GM21825 (cell line): Measurements from ENCODE around the gene RASSF3.
A peak's percentile ranks its signal among the peaks of the same experiment; 100 is the strongest.
"Not testable (repeated sequence)": the region's sequence is repeated elsewhere in the genome, so short reads cannot be mapped to it uniquely, and the experiment has no call there.

Experiments used
- ATAC-seq: cut with Tn5 transposase; IDR thresholded peaks from one replicate; pipeline ENCODE4 v1.9.1; 2021; ENCODE audit warnings: mild to moderate bottlenecking, moderate library complexity; ENCODE audit not compliant: unreplicated experiment

Gene RASSF3

DNA sequence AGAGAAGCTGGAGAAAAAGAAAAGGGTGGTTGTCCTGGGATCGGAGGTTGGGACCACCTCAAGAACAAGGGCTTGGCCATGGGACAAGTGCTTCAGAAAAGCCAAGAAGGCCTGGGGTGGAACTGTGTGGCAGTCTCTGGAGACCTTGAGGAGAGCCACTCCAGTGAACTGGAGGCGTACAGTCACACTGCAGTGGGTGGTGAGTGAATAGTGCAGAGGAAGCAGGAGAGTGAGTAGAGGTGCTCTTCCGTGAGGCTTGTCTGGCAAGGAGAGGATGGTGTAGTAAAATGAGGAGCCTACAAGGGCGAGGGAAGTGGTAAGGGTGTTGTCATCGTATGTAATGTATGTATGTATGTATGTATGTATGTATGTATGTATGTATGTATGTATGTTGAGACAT is 20.9 kb downstream of the RASSF3 start:
- ATAC-seq, result peak; percentile 50

DNA sequence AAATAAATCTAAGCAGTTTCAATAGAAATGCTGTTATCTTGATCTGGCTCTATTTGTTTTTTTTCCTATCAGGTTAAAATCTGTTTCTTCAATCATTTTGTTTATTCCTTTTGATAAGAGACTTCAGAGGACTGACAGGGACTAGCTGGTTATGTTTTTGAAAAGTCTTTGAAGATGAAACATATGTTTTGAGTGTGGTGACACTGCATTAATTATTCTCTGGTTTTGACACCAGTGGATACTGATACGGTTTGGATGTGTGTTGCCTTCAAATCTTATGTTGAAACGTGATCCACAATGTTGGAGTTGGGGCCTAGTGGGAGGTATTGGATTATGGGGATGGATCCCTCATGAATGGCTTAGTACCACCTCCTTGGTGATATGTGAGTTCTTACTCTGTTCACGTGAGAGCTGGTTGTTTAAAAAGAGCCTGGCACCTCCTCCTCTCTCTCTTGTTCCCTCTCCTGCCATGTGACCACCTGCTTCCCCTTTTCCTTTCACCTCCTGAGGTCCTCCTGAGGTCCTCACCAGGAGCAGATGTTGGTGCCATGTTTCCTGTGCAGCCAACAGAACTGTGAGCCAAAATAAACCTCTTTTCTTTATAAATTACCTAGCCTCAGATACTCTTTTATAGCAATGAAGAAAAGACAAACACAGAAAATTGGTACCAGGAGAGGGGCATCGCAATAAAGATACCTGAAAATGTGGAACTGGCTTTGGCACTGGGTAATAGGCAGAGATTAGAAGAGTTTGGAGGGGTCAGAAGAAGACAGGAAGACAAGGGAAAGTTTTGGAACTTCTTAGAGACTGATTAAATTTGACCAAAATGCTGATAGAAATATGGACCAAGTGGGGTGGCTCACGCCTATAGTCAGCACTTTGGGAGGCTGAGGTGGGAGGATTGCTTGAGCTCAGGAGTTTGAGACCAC is 23.0 kb downstream of the RASSF3 start:
- ATAC-seq, result no peak

DNA sequence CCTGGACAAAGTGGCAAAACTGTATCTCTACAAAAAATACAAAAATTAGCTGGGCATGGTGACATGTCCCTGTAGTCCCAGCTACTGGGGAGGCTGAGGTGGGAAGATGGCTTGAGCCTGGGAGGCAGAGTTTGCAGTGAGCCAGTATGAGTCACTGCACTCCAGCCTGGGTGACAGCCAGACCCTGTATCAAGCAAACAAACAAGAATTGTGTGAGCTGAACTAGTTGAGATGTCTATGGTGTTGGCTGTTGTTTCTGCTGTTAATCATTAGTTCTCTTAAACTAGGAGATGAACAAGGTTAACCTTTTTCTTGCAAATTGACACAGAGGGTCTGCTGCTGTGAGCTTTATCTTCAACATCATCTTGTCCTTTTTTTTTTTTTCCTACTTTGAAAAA is 23.6 kb downstream of the RASSF3 start:
- ATAC-seq, result peak; percentile 60

DNA sequence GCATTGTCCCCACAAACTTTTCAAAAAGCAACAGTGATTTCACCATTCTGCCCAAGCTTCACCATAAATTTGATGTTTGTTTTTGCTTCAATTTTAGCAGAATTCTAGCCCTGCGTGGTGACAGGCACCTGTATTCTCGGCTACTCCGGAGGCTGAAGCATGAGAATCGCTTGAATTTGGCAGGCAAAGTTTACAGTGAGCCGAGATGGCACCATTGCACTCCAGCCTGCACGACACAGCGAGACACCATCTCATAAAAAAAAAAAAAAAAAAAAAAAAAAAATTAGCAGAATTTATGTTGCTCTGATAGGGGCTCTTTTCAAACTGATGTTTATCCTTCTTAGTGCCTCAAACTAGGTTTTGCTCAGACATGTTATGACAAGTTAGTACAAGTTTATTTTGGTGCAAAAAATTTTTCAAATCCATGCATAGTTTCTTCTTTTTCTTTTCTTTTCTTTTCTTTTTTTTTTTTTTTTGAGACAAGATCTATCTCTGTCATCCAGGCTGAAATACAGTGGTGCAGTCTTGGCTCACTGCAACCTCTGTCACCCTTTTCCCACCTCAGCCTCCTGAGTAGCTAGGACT is 24.3 kb downstream of the RASSF3 start:
- no peak for ATAC-seq

DNA sequence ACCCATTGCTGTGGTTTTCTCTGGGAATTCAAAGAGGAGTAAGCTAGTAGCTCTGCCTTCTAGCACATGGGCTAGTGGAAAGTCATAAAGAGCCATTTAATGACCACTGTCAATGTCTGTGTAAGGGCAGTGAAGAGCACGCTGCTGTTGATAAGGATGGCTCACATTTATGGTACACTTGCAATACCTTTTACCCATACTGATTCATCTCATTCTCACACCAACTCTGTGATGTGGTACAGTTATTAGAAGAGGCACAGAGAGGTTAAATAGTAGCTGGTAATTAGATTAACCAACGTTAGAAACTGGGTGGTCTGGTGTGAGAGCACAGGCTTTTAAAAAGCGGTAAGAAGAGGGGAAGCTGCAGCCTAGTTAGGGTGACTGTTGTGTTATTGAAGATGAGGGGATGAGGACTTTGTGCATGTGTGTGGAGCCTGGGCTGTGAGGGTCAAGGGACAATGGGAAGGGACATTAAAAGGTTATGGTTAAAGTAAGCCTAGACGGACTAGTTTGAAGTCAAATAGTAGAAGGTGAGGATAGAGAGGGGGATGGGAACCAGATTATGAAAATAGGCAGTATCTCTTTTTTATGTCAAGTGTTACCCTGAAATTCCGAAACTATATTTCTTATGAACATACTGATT is 25.2 kb downstream of the RASSF3 start:
- no peak for ATAC-seq

DNA sequence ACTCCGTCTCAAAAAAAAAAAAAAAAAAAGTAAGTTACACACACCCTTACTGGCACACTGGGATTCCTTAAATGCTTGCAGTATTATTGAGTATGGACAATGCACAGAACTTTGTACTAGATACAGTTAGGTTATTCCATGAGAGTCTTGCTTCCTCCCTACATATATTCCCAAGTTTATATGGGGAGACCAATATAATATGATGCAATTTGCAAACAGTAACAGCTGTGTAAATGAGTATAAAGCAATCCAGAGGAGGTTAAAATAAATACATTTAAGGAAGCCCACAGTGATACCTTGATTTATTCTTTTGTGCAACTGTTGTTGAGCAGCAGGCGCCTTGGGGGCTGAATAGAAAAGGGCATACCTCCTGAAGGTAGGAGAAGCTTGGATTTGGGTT is 26.6 kb downstream of the RASSF3 start:
- no peak for ATAC-seq

DNA sequence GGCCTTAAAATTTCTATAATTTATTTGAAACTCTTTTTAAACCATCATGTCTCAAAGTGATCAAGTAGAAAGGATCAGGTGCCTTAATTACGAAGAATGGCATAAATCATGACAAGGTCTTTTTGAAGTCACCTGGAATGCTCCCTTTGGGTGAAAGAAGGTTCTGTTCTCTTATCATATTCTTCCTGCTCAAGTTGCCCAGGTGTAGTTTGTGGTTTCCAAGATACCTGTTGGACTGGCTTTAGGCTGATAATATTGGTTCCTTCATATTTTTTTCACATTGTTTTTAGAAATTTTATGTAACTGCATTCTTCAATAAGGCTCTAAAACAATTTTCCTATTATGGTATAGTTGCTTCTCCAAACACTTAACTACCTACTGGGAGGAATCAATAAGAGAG is 29.2 kb downstream of the RASSF3 start:
- no peak for ATAC-seq

DNA sequence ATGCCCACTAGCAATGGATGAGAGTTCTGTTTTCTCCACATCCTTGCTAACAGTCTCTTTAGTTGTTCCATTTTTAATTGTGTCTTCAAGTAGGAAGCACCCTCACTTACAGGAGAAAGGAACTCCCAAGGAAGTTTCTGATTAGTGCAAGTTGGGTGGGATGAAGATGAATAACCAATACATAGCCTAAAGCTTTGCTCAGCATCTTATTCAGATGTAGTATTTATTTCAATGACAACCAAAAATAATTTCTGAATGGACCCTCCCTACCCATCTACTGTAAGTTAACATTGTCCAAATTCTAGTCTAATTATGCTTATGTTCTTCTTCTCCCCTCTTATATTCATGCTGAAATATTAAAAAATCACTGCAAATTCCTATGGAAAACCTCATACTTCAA is 36.0 kb downstream of the RASSF3 start:
- no peak for ATAC-seq

DNA sequence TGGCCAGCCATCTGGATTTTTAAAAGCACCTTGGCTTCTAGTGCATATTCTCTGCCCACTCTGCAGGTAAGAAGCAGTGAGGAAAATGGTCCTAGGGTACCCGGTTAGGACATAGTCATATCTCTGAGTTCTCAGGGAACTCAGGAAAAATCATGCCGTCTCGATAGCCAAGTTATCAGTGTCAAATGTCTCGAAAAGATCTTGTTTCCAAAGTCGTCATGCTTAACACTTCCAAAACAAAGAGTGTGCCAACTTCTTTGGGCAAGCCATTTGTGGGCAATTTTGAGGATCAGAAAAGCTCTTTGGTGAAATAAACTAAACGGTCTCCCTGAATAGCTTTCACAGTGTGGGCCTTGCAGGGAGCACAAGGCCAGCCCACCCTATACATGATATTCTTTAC is 39.2 kb downstream of the RASSF3 start:
- no peak for ATAC-seq

DNA sequence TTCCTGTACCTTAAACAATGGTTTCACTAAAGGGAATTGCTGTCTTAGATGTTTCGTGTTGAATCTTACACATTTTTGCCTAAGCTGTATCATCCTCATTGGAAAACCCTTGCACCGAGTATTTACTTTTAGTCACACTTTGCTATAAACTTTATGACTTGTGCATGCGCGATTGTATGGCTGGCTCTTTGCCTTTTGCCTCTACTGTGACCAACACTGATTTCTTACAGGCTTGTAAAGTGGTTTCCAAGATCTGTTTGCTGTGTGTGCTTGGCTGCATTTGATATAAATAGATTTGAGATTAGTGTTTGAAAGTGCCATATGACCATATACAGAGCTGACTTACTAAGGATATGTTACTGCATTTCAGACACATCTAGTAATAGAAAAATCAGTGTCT is 40.5 kb downstream of the RASSF3 start:
- ATAC-seq, result no peak

DNA sequence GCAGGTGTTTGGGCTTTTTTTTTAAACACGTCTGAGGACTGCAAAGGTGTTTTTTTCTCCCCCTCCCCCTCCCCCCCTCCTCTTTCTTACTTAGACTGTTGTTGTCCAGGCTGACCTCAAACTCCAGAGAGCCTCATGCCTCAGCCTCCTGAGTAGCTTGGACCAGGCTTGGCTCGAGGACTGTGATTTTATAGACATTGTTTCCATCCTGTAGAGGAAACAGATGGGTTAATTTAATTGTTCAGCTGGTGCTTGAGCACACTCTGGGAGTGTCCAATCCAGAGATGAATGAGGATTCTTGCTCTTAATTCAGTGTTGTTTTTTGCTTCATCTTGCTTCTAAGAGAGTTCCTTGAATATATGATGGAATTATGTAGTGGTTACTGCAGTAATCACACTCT is 42.1 kb downstream of the RASSF3 start:
- ATAC-seq, result no peak

DNA sequence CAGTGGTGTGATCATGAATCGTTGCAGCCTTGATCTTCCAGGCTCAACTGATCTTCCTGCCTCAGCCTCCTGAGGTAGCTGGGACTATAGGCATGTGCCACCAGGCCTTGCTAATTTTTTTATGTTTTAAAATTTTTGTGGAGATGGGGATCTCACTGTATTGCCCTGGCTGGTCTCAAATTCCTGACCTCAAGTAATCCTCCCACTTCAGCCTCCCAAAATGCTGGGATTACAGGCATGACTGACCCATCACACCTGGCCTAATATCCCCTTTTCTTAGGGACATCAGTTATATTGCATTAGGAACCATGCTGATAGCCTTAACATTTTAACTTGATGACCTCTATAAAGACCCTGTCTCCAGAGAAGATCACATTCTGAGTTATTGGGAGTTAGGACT is 42.8 kb downstream of the RASSF3 start:
- no peak for ATAC-seq

DNA sequence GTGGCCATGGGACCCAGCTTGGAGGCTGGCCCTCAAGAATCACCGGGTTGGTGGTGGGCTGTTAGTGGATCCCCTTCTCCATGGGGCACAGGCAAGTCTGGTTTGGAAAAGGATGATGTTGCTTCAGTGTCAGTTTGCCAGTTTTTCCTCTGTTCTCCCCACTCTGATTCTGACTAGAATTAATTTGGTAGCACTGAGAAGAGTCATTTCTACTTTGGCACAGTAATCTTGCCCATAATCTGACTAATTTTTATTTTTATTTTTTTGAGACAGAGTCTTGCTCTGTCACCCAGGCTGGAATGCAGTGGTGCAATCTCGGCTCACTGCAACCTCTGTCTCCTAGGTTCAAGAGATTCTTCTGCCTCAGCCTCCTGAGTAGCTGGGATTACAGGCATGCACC is 43.6 kb downstream of the RASSF3 start:
- ATAC-seq, result not testable (repeated sequence)

DNA sequence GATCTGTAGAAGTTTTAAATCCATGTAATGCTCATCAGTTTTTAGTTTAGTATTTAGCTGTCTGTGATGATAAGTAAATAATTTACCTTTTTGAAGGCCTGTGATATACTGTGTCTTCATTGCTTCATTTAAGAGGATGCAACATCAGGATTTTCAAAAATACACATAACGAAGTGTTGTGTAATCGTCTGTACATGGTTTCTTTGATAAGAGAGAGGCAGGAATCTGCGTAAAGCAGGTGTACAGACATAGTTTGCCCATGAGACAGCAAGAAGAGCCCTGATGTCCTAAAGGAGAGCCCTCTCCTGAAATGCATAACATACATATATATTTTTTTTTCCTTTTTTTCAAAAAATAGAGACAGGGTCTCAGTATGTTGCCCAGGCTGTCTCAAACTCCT is 44.8 kb downstream of the RASSF3 start:
- ATAC-seq, result no peak

DNA sequence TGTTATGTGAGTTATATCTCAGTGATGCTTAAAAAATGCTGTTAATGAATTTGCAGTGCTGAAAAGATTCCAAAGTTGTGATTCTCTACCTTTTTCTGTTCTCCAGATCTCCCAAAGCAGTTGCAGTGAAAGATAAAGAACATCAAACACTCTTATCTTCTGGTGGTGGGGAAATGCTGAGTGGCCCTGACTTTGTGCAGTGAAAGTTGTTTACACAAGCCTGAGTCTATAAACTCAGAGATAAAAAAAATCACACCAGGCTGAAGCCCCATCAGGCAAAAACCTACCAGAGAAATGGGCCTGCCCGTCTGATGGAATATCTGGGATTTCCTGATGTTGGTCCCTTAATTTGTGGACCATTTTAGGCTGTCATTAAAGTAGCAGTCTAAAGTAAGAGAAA is 46.1 kb downstream of the RASSF3 start:
- ATAC-seq, result no peak

DNA sequence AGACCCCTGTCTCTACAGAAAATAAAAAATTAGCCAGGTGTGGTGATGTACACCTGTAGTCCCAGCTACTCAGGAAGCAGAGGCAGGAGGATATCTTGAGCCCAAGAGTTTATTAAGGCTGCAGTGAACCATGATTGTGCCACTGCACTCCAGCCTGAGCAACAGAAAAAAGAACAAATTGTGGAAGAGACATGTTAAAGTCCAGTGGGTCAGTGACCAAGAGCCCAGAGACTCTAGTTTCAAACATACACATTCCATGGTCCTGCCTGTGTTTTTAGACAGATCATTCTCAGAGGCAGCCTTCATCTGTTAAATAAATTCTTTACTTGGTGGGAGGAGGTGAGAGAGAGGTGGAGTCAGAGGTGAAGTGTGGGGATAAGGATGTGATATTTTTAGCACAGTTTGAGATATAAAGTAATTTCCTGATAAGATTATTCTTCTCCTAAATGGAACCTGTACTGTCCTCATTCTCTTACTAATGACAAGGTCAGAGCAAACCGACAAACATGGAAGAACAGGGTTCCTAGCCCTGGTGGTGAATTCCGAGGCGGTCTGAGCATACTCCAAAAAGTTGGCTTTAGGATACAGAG is 48.7 kb downstream of the RASSF3 start:
- ATAC-seq, result no peak

DNA sequence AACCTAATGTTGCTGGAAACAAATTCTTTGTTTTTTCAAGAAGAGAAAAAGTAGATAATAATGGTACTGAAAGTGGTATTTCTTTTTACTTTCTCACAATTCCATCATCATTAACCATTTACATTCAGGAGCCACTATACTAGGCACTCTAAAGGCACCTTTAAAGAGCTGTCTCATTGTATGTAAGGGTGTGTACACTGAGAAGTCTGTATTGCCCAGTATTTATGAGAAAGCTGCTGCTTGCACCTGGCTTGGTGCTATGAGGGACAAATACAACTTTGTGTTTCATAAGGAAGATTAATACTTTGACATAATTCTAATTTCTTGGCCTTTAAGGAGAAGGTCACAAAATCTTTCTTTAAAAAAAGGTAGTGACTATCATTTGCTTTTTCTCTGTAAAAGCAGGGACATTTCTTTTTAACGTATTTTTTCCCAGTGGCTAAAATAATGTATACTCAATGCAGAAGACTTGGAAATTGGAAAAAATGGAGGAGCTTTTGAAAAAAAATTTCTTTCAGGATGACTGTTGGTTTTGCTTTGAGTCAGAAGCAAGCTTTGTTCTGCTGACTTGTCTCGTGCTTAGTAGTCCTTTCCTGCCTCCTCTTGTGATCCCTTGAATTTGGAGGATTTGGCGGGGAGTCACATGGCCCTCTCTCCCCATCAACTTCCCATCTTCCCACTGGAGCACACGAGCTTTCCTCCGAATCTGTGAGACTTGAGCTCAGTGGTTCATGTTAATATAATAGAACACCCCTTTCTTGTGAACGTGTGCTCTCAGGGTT is 50.1 kb downstream of the RASSF3 start:
- ATAC-seq, result peak; percentile 52

DNA sequence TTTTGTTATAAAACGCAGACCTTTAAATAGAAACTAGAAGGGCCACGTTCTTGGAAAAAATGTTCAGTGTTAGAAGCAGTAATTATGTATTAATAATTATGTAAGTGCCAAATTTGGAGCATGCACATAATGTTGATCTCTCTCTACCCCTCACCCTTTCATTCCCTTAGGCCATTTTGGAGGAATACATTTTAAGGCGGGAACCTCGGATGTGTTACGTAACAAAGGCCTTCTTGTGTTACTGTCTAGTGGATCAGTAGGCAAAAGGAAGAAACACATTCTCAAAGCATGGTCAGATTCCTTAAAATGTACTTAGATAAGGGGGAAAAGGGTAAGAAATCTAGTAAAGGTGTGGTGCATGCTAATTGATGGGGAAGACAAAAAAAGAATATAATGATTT is 52.7 kb downstream of the RASSF3 start:
- ATAC-seq, result no peak

DNA sequence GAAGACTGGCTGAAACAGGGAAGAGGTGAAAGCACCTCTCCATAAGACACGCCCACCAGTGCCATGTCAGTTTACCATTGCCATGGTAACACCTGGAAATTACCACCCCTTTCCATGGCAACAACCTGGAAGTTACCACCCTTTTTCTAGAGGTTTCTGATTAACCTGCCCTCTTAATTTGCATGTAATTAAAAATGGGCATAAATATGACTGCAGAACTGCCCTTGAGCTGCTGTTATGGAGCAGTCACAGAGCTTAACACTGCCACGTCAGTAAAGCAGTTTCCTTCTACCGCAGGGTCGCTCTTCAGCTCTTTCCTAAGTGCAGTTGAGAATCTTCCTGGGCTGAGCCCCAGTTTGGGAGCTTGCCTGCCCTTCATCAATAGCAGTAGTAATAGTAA is 55.2 kb downstream of the RASSF3 start:
- ATAC-seq, result peak; percentile 38

DNA sequence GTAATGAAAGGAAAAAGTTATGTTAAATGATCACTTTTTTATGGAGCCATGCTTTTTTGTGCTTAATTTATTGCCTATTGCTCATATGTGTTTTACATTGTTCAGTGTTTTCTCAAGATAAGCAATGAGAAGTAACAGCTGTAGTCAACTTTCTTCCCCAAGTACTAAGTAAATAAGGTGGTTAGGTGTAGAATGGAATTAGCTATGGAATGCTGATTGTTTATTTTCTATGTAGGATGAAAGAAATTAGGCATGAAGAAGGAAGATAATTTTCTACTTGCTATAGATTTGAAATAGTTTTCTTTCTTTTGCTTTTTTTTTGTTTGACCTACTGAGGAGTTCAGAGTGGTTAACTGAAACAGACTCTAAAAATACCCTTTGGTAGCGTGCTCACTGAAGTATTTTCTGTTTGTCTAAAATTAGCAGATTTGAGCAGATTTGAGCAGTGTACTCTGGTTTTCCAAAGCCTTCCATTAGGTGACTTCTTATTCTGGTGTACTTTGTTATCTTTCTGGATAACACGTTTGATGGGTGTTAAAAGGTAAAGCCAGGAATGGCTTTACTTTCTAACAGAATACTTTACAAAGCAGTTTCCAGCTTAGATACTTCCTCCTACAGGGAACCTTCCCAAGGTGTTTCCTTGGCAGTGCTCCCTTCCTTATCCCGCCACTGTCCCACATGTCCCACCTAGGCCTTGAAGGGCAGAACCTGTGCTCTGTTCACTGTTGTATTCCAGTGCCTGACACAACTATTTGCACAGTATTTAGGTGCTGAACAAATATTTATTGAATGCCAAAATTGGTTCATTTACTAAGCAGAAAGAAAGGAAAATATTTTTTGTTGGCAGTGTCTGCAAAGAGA is 56.0 kb downstream of the RASSF3 start:
- ATAC-seq, result no peak
